ENCODE measurements around the gene PRIMA1.

PRIMA1 gene

DNA sequence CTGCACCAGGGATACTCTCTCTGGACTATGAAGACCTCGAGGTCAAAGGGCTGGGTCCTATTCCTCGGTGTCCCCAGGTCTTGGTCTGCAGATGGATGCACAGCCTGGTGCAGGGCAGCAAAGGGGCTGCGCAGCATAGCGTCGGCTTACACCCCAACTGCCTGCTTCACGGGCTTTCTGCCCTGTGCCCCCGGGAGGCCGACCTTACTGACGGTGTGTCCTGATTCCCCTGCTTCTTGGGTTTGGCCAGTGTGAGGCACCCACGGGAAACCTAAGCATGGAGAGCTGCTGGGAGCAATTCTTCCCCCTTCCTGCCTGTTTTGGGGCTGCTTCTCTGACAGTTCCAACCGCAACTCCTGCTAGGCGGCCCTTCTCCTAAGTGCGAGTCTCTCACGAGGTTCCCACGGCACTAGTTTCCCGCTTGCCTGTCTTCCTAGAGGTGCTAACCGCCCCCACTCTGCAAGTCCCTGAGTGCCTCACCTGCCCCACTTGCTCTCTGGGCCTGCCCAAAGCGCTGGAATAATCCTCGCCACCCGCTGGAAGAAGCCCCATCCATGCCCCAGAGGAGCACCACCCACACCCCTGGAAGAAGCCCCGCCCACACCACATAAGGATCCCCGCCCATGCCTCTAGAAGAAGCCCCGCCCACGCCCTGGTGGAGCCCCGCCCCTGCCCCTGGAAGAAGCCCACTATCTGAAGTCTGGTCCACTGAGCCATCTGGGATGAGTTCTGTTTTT lies 54.0 kb downstream of the PRIMA1 start:
- in situ Hi-C loops (cut with MboI; ENCODE audit: low sequenced_read_pairs), result no loop called here

DNA sequence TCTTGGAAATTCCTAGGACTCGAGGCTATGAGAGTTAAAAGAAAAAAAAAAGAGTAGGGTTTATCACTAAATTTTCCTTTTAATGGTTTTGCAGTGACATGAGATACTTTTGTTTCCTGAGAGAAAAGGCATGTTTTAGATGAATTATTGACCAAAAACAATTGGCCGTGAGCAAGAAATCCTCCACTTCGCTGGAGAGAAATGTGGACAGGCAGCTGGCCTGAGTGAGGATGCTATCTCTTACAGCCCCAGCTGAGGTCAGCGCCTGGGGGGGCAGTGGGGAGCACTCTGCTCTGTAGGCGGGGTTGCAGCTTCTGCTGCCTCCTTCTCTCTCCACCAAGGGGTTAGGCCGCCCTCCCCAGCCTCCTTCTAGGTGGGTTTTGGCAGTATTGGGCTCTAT lies 54.7 kb downstream of the PRIMA1 start:
- in situ Hi-C loops (cut with MboI; ENCODE audit: low sequenced_read_pairs), result no loop called here

DNA sequence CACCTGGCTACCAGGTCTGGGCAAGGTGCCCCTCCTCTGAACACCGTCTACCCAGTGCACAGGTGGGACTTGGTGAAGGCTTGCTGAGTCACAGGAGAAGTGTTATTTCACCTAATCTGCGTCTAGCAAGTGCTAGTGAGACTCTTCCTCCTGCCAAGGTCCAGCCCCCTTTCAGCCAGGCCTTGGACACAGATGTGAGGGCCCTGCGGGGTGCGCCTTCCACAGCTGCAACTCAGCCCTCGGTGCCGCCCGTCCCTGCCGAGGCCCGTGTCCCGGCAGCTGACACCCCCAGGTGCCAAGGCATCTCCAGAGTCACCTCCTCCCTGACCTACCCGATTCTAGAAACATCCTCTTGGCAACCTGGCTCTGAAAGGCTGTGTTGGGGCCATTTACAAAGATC lies 55.1 kb downstream of the PRIMA1 start:
- in situ Hi-C loops (cut with MboI; ENCODE audit: low sequenced_read_pairs), result no loop called here

DNA sequence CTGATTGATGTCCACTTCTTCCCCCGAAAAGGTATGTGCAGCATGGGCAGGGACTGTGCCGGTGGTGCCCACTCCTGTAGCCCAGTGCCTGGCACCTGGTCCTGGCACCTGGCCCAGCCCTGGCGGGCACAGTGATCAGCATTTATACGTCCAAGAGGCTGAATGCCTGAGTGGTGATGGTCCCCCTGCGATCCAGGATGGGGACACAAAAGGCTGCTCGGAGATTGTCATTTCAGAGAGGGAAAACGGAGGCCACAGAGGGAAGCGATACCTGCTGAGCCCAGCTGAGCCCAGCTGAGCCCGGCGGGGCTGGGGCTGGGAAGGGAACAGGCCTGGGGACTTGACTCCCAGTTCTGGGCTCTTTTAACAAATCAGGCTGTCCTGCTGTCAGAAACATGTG lies 55.8 kb downstream of the PRIMA1 start:
- in situ Hi-C loops (cut with MboI; ENCODE audit: low sequenced_read_pairs), result no loop called here

DNA sequence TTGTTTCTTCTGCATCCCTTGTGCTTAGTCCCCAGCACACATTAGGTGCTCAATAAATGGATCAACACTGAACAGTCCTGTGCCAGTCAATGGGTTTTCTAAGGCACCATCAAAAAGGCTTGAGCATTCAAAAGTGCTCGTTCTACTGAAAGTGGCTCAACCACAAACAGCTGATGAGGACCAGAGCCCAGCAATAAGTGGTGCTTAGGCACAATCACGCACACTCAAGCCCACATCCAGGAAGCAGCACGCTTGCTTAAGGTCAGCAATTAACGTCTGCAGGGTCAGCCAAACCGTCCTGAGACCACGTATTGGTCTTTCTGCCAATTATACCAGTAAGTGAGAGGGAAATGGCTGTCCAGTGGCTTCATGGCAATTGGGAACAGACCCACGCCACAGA lies 56.5 kb downstream of the PRIMA1 start:
- in situ Hi-C loops (cut with MboI; ENCODE audit: low sequenced_read_pairs), result no loop called here

DNA sequence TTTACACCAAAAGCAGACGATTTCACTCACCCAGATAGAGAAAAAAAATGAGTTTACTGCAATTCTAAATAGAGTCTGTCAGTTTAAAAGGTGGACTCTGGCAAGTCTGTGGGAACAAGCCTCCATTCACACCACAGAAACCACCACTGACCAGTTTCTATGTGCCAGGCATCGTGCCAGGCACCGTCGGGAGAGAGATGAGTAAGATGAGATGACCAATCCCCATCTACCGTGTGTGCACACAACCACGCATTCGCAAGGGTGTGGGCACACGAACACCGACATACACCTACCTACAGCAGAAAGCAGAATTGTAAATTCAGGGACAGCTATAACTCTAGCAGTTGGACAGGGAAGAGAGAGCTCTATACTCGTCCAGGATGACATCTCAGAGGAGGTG lies 58.3 kb downstream of the PRIMA1 start:
- in situ Hi-C loops (cut with MboI; ENCODE audit: low sequenced_read_pairs), result no loop called here

DNA sequence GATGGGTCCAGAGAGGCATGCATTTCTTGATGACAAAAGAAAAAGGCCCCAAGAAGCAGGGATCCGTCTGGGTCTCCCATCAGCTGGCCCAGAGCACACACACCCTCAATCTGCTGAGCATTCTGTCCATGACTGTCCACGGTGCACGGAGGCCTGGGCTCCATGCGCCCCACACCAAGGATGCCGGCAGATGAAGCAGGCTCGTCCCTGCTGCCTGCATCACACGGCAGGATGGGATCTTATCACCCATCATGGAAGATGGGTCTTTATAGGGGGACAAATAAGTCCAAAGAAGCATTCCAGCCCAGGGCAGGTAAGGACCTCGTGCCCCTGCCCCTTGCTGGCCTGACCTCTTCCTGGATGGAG lies 59.7 kb downstream of the PRIMA1 start:
- in situ Hi-C loops (cut with MboI; ENCODE audit: low sequenced_read_pairs), result no loop called here

DNA sequence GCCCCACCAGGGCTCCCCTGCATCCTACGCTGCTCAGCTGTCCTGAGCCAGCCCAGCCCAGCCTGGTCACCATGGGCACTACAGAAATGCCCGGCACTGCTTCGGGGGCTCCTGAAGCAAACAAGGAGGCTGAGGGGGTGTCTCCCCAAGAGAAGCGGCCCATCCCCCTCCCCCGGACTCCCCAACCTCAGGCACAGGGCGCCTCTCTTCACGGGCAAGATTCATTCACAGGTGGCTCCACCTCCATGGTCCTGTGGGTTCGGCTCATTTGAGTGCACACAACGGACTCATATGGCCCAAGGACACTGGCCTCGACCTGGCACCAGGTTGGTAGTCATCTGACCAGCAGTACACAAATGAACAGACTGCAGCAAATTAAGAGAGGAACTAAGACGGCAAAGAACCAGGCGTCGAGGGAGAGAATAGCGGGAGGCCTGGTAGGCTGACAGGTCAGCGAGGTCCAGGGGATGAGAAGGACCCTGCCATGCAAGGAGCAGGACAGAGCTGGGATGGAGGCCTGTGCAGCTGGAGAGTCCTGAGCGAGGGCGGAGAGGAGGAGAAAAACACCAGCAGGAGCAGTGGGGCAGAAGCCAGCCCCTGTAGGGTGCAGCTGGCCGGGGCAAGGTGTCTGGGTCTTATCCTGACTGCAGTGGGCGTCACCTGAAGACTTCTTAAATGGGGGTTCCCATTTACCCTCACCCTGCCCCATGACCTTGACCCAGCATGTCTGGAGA lies 60.2 kb downstream of the PRIMA1 start:
- in situ Hi-C loops (cut with MboI; ENCODE audit: low sequenced_read_pairs), result no loop called here

DNA sequence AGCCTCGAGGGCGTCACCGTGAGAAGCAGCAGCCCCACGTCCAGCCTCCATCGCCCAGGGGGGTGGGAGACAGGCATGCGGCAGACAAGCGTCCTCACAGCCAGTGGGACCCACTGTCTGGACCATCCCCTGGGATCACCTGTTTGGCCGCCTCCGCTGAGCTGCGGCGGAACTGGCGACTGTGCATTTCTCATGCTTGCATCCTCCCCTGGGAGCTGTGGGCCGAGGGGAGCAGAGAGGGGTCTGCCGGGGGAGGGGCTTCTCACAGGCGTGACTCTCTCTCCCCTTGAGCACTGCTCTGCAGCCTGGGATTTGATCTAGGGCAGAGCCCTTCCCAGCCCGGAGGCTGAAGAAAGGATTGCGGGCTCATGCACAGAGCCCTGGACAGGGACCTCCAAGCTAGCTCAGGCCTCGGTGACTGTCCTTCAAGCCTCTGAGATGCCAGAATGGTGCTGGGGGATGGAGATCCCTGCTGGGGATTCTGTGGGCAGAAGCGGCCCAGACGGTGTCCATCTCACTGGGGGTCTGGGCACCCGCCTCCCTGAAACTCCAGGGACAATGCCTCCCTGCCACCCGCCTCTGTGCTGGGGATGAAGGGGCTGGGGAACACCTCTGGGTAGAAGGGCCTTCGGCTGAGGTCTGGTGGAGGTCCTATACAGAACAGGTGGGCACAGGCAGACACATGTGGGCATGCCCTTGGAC lies 61.1 kb downstream of the PRIMA1 start:
- in situ Hi-C loops (cut with MboI; ENCODE audit: low sequenced_read_pairs), result no loop called here

DNA sequence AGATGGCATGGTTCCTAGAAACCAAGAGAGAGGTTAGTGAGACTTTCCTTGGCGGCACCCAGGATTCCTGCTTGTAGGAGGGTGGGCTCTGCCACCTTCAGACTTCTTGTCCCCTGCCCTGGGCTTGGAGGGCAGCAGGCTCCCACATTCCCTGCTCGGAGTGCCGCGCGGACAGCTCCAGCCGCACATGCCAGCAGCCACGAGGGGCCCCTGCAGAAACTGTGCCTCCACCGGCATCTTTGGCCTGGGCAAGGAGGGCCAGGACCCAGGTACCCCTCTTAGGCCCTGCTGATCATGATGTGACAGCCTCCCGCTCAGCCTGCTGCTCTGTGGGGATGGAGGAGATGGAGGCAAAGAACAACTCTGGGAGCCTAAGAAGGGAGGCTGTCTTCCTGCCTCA lies 62.3 kb downstream of the PRIMA1 start:
- in situ Hi-C loops (cut with MboI; ENCODE audit: low sequenced_read_pairs), result no loop called here

DNA sequence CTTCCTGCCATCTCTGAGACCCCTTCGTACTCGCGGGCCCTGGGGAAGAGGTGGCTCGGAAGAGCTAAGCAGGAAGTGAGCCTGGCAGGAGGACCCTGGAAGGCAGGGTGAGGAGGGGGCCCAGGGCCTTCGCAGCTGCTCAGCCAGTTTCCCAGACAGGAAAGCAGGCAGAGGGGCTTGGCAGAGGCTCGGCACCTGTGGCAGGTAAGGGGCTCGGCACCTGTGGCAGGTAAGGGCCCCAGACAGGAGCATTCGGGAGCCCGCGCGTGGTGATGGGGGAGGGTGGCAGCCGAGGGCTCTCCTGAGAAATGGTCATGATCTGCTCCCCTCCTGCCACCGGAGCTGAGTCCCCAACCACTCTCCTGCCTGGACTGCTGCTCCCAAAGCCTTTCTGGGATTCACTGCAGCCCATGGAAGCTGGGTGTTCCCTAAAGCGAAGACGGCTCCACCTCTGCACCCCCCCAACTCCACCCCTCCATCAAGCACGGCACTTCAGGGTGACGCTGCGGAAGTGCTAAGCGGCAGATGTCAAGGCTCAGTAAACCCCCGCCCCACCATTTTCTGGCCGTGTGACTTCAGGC lies 63.2 kb downstream of the PRIMA1 start:
- in situ Hi-C loops (cut with MboI; ENCODE audit: low sequenced_read_pairs), result no loop called here

DNA sequence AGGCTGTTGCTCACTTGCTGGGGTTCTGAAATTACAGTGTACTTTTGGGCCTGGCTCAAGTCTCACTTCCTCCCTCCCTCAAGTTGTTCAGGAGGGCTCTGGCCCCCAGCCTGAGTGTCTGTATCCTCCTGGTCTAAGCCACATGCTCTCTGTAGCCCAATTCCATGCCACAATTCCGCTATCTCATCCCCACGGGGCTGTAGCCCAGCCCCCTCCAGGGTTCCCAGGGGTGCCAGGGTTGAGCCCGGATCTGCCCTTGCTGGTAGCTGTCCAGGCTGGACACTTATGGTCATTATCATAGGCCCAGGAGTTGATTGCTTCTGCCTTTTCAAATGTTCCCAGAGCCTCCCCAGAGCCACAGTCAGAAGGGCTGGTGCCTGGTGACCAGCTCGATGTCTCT lies 65.3 kb downstream of the PRIMA1 start:
- in situ Hi-C loops (cut with MboI; ENCODE audit: low sequenced_read_pairs), result no loop called here

DNA sequence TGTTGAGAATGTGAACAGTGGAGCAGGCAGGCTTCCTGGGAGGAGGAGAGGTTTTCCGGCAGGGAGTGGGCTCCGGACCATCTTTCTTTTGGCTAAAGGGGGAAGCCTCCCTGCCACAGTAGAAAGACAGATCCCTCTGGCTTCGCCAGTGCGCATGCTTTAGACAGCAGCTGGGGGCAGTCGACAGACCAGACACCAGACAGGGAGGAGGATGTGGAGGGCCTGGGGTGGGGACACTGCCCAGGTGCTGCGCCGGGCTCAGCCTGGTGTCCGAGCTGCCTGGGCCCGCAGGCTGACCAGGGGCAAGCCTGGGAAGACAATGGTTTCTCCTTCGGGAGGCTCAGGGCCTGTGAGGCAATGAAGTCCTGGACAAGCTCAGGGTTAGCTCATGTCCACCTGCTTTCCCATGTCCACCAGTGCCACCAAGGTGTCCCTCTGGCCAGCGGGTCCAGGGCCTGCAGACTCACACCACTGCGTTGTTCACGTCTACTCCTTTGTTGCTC lies 67.3 kb downstream of the PRIMA1 start:
- in situ Hi-C loops (cut with MboI; ENCODE audit: low sequenced_read_pairs), result no loop called here

DNA sequence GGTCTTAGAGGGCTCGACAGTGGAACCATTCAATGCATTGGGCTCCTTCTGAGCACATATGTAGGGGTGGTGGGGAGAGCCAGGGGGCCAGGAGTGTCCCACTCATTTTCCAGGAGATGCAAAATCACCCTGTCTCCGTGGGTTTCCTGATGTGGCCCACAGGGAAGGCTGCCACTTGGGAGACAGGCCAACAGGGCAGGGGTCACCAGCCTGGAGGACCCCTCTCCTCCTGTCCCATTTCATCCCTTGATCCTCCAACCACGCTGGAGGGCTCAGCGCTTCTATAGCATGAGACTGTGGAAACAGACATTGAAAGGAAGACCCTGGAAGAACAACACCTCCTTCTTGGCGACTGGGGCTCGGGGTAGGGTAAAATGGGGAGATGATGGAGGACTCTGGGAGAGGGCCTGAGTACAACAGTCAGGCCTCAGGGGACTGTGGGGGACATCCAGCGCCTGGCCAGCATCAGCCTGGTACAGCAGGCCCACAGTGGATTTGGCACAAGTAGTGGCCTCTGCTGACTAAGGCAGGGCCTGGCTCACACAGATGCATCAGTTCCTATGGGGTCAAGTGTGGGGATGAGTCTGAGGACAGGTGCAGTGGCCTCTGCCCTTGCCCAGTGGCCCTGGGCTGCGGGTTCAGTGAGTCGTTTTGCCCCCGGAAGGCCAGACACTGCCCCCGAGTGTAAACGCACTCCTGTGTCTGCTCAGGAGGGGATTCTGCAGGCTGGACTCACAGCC lies 68.0 kb downstream of the PRIMA1 start:
- in situ Hi-C loops (cut with MboI; ENCODE audit: low sequenced_read_pairs), result no loop called here

DNA sequence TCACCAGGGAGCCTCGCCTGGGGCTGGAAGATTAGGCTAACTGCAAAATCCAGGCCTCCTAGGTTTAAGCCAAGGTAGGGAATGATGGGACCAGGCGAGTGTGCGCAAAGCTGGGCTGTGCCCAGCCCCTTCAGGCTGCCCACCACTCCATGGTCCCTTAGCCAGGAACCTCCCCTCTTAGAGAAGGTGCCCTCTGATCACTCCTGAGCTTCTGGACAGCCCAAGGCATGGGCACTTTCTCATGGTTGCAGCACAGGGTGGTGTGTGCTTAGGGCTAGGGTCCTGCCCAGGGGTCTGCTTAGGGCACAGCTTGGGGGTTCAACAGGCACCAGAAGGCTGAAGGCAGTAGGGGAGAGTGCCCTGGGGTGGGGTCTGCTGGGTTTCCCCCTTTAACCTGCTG lies 69.0 kb downstream of the PRIMA1 start:
- in situ Hi-C loops (cut with MboI; ENCODE audit: low sequenced_read_pairs), result no loop called here

DNA sequence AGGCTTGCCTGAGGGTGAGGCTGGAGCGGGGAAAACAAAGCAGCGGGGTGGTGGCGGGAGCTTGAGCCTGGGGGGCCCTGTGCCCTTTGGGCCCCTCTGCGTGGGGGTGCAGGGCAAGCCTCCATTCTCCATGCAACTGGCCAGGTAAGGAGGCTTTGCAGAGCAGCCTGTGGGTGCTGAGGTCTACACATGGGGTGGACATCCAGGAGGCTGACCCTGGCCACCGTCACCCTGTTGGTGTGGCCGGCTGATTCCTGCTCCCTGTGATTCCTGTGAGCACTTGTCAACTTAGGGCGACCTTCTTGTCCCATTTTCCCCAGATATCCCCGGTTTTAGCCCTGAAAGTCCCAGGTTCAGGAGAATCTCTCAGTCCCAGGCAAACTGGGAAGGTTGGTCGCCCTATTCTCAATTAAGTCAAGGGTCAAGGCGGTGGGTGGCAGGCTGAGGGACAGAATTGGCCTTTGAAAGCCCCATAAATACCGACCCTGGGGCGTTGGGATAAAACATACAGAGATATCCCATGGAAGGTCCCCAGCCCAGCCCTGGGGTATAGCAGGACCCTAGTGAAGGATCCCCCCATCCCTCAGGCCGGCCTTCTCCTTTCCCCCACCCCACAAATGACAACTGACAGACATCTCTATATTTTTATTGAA lies 70.5 kb downstream of the PRIMA1 start:
- in situ Hi-C loops (cut with MboI; ENCODE audit: low sequenced_read_pairs), result no loop called here

DNA sequence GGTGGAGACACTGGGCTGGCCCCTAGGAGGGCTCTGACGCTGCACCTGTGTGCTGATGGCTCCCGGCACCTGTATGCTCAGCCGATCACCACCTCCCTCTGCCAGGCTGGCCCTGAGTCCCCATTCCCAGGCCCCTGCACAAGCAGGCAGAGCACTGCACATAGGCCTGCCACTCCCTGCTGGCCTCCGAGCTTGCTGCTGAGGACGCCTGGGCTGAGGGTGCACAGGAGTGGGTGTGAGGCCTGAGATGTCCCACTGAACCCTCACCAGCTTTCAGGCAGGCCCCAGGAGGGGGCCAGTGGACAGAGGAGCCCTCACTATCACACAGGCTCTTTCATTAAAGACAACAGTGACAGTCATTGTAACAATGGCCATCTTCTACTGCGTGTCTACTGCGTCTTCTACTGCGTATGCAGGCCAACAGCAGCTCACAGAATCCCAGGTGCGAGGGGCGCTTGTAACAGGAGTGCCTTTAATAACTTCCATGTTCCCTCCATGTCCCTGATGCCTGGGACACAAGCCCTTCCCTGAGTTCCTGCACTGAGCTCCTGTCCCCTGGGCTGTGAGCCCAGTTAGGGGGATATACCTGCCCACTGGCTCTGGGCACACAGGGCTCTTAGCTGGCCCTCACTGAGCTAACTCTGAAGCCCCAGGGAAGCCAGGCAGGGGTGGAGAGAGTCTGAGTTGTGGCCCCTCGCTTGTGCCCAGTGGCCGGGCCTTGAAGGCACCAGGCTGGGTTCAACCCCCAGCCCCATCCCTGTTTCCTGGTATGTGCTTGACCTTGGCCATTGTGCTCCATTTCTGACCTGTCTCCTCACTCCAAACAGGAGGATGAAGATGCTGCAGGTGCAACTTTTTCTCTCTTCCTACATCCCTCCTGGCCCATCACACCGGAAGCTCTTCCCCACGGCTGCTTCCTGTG lies 71.3 kb downstream of the PRIMA1 start:
- in situ Hi-C loops (cut with MboI; ENCODE audit: low sequenced_read_pairs), result no loop called here

DNA sequence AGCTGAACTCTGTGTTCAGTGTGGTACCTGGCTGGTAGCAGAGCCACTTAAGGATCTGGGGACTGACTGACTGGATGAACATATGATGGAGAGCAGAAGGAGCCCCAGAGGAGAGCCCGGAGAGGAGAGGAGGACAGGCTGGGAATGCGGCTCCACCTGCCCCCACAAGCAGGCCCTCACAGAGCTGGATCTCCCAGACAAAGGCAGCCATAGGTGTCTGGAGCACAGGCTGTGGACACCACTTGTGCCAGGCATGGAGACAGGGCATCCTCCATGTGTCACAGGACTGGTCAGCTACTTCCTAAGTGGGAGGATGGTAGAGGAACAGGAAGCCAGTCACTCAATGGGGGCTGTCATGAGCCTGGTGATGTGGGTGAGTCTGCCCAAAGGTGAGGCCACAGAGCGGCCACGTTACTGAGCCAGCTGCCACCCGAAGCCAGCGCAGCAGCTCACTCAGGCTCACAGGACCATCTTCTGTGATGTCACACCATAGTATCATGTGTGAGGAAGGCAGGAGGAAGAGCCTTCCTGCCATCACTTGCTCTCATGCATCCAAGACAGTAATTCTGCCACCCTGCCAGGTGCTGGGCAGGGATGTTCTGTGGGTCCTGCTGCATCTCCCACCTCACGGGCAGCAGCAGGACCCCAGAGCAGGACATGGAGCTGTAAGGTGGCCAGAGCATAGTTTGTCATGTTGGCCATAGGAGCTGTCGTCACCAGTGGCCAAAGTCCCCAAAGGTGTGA lies 72.1 kb downstream of the PRIMA1 start:
- in situ Hi-C loops (cut with MboI; ENCODE audit: low sequenced_read_pairs), result no loop called here

All from HL-60/S4 treated with phorbol 12-myristate 13-acetate at 8.2 ng/mL for 4 days and 3 days (cell line).